ENCODE measurements around the gene KDELR3.

DNA sequence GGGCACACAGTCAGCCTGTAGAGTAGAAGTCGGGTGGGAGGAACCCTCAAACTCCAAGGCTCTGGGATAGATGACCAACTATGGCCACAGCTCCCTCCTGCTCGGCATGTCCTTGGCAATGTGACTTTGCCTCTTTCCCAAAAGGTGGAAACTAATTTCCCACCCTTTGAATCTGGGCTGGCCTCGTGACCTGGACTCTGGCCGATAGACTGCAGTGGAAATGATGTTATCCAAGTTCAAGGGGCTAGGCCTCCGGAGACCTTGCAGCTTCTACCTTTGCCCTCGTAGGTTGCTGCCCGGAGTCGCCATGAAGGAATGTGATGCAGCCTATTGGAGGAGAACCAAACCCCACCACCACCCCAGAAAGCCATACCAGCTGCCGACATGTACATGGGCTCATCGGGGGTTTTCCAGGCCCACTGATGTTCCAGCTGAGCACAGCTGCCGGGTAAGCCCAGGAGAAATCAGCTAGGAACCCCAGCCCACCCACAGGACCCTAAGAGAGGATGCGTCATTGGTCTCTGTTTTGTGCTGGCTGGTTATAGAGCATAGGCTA lies 43.3 kb upstream of the KDELR3 start:
- TF ChIP-seq FOXK2 (IDR thresholded peaks at IDR 0.05) (no peak), BRCA1 (IDR thresholded peaks at IDR 0.05; ENCODE audit: low read depth, low read length) (no peak), POLR2A (IDR thresholded peaks at IDR 0.05; ENCODE audit: low read depth, low read length) (no peak), SMAD1 (IDR thresholded peaks at IDR 0.05; ENCODE audit: low read depth, partially characterized antibody) (no peak), MTA3 (IDR thresholded peaks at IDR 0.05; ENCODE audit: borderline replicate concordance, low read length) (no peak), RBBP5 (conservative IDR thresholded peaks at IDR 0.05) (no peak), ZNF274 (IDR thresholded peaks at IDR 0.05; ENCODE audit: insufficient read depth, insufficient read length) (no peak), YY1 (IDR thresholded peaks at IDR 0.05; ENCODE audit: low read depth, low read length) (no peak), EZH2 (IDR thresholded peaks at IDR 0.05; ENCODE audit: borderline replicate concordance, control insufficient read depth, low read depth, low read length) (no peak), CTCF (IDR thresholded peaks at IDR 0.05 in 2 of 3, conservative IDR thresholded peaks at IDR 0.05 in 1 of 3; ENCODE audit: control insufficient read depth in 2 of 3, extremely low read depth in 1 of 3, insufficient read depth in 1 of 3, low read depth in 3 of 3, low read length in 3 of 3) (no peak), FOXM1 (IDR thresholded peaks at IDR 0.05; ENCODE audit: low read depth, low read length) (no peak), RB1 (IDR thresholded peaks at IDR 0.05; ENCODE audit: borderline replicate concordance) (no peak)
- TF ChIP-seq, protein P1, sequence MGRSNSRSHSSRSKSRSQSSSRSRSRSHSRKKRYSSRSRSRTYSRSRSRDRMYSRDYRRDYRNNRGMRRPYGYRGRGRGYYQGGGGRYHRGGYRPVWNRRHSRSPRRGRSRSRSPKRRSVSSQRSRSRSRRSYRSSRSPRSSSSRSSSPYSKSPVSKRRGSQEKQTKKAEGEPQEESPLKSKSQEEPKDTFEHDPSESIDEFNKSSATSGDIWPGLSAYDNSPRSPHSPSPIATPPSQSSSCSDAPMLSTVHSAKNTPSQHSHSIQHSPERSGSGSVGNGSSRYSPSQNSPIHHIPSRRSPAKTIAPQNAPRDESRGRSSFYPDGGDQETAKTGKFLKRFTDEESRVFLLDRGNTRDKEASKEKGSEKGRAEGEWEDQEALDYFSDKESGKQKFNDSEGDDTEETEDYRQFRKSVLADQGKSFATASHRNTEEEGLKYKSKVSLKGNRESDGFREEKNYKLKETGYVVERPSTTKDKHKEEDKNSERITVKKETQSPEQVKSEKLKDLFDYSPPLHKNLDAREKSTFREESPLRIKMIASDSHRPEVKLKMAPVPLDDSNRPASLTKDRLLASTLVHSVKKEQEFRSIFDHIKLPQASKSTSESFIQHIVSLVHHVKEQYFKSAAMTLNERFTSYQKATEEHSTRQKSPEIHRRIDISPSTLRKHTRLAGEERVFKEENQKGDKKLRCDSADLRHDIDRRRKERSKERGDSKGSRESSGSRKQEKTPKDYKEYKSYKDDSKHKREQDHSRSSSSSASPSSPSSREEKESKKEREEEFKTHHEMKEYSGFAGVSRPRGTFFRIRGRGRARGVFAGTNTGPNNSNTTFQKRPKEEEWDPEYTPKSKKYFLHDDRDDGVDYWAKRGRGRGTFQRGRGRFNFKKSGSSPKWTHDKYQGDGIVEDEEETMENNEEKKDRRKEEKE (IDR thresholded peaks at IDR 0.05) = no peak
- TF ChIP-seq, protein P2, sequence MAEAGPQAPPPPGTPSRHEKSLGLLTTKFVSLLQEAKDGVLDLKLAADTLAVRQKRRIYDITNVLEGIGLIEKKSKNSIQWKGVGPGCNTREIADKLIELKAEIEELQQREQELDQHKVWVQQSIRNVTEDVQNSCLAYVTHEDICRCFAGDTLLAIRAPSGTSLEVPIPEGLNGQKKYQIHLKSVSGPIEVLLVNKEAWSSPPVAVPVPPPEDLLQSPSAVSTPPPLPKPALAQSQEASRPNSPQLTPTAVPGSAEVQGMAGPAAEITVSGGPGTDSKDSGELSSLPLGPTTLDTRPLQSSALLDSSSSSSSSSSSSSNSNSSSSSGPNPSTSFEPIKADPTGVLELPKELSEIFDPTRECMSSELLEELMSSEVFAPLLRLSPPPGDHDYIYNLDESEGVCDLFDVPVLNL (IDR thresholded peaks at IDR 0.05; ENCODE audit: low read depth, low read length) = no peak
